ENCODE data around the gene PITHD1.
"Not testable (repeated sequence)": the region's sequence is repeated elsewhere in the genome, so short reads cannot be mapped to it uniquely, and the experiment has no call there.

PITHD1 gene

DNA sequence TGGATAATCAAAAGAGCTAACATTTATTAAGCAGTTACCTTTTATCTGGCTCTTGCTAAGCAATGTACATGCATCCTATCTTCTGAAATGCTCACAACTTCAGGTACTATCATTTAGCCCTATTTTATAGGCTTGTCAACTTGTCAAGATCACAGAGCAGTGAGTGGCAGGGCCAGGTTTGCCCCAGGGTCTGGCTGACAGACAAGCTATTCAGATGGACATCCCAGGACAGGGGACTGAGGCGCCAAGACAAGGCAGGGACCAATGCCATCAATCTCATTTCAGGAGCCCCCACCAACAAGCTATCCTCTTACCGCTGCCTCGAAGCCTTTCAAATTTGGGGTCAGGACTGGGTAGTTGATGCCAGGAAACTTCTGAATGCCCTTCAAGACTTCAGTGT lies 38.1 kb downstream of the PITHD1 start:
- H3K4me3 ChIP-seq (ENCODE audit: low read length): no peak overlapping the region
- TF ChIP-seq ZNF274 (IDR thresholded peaks at IDR 0.05; ENCODE audit: low read depth, low read length): no peak

- TF ChIP-seq ZNF274 (IDR thresholded peaks at IDR 0.05; ENCODE audit: low read depth, low read length): no peak
- no peak overlapping the region for H3K4me3 ChIP-seq (ENCODE audit: low read length)
Observed at GRCh38 chr1:23816906-23817305, 38.7 kb downstream of the PITHD1 start.

GRCh38 chr1:23817633-23818032 lies 39.4 kb downstream of the PITHD1 start:
- no peak overlapping the region for H3K4me3 ChIP-seq (ENCODE audit: low read length)
- no peak for TF ChIP-seq ZNF274 (IDR thresholded peaks at IDR 0.05; ENCODE audit: low read depth, low read length)

GRCh38 chr1:23823767-23824166 lies 45.5 kb downstream of the PITHD1 start:
- no peak overlapping the region for H3K4me3 ChIP-seq (ENCODE audit: low read length)
- no peak for TF ChIP-seq ZNF274 (IDR thresholded peaks at IDR 0.05; ENCODE audit: low read depth, low read length)

DNA sequence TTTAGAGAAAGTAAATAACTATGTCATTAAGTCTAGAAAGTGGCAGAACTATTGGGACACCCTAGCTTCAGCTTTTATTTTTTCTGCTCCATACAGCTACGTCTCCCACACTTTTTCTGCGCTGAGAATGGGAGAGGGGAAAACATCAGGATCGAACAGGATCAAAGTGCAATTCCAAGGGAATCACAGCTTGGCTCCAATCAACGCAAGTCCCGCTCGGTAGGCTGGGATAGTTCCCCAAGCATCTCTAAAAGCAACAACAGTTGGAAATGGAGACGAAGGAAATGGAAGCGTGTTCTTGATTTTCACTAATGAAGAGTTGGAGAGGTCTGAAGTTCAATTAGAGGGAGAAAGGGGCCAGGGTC lies 46.5 kb downstream of the PITHD1 start:
- TF ChIP-seq ZNF274 (IDR thresholded peaks at IDR 0.05; ENCODE audit: low read depth, low read length): no peak
- H3K4me3 ChIP-seq (ENCODE audit: low read length): peak overlapping the region; percentile 82

- peak within 1 kb of the TSS; percentile 82 for H3K4me3 ChIP-seq (ENCODE audit: low read length)
- TF ChIP-seq ZNF274 (IDR thresholded peaks at IDR 0.05; ENCODE audit: low read depth, low read length): no peak
Observed at GRCh38 chr1:23825076-23825761, 47.0 kb downstream of the PITHD1 start, which contains the start of gene HMGCL. TSS of gene HMGCL (minus strand) at chr1:23825429. CDS start at chr1:23825415, 14 bp downstream.

DNA sequence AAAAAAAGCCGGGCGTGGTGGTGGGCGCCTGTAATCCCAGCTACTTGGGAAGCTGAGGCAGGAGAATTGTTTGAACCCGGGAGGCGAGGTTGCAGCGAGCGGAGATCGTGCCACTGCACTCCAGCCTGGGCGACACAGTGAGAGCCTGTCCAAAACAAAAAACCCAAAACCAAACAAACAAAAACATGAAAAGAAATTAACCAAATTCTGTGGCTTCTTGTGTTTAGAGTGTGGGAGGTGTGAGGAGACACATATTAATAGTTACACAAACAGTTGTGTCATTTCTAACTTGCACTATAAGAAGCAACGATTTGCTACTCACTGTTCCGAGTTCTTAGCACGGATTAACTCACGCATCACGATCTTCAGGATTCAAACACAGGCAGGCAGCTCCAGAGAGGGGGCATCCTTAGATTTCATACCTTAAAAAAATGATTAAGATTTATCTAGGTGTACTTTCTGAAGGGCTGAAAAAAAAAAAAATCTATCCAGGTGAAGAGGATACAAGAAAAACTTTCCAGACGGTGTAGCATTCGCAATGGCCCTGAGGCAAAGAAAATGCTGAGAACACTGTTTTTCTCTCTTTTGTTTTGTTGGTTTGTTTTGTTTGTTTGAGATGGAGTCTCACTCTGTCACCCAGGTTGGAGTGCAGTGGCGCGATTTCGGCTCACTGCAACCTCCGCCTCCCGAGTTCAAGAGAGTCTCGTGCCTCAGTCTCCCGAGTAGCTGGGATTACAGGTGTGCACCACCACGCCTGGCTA lies 47.7 kb downstream of the PITHD1 start:
- no peak for TF ChIP-seq ZNF274 (IDR thresholded peaks at IDR 0.05; ENCODE audit: low read depth, low read length)
- H3K4me3 ChIP-seq (ENCODE audit: low read length): peak overlapping the region; percentile 82; the same call in 1 of the 2 replicates

- H3K4me3 ChIP-seq (ENCODE audit: low read length): not testable (repeated sequence)
Observed at GRCh38 chr1:23826590-23826989, 48.4 kb downstream of the PITHD1 start.

GRCh38 chr1:23827717-23828116 lies 49.5 kb downstream of the PITHD1 start:
- no peak for TF ChIP-seq ZNF274 (IDR thresholded peaks at IDR 0.05; ENCODE audit: low read depth, low read length)
- no peak overlapping the region for H3K4me3 ChIP-seq (ENCODE audit: low read length)

DNA sequence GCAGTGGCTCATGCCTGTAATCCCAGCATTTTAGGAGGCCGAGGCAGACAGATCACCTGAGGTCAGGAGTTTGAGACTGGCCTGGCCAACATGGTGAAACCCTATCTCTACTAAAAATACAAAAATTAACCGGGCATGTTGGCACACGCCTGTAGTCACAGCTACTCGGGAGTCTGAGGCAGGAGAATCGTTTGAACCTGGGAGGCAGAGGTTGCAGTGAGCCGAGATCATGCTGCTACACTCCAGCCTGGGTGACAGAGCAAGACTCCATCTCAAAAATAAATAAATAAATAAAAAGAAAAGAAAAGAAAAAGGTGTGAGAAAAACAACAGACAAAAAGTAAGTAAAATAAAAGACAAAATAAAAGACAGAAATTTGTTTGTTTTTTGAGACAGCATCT lies 55.9 kb downstream of the PITHD1 start:
- H3K4me3 ChIP-seq (ENCODE audit: low read length): not testable (repeated sequence)

DNA sequence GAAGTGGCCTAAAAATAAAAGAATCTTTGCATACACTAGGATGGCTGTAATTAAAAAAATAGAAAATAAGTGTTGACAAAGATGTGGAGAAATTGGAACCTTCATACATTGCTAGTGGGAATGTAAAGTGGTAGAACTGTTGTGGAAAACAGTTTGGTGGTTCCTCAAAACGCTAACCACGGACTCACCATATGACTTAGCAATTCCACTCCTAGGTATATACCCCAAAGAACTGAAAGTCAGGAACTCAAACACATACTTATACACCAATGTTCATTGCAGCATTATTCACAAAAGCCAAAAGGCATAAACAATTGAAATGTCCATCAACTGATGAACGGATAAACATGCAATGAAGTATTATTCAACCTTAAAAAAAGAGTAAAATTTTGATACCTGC lies 57.8 kb downstream of the PITHD1 start:
- no peak for TF ChIP-seq ZNF274 (IDR thresholded peaks at IDR 0.05; ENCODE audit: low read depth, low read length)
- no peak overlapping the region for H3K4me3 ChIP-seq (ENCODE audit: low read length)
